Tracheal epithelial cell (primary cell): Measurements from ENCODE around the gene TNRC6B. TPM values are rescaled to one million over a fixed set of nuclear protein-coding genes. Genes with fewer than 3 reads are reported as not detected.

Experiments used
- total RNA-seq: library from RNA; depleted of rRNA; stranded (reverse); fragments of >200 nt; gene quantifications from 2 replicates; pipeline ENCODE4 v1.2.1, GENCODE V29; 2014

Gene TNRC6B
- total RNA-seq: 6.0 and 8.7 TPM in 2 replicates

GRCh38 chr22:40177738-40178416, at the start of gene TNRC6B:
TNRC6B (plus strand) TSS chr22:40177925; CDS start chr22:40178136, 211 bp downstream.

GRCh38 chr22:40346185-40347118, 168.7 kb downstream of the TNRC6B start, which contains the start of gene ADSL:
ADSL (plus strand) TSS chr22:40346500; CDS start chr22:40346559, 59 bp downstream.

Other genes starting within 250 kb of the TNRC6B start
- not detected in 2 replicates for gene TMA7B, start 217.5 kb upstream of the TNRC6B start, total RNA-seq
- gene FAM83F, start 183.0 kb upstream of the TNRC6B start, total RNA-seq: 18.1 and 31.8 TPM in 2 replicates
- gene ADSL, start 168.6 kb downstream of the TNRC6B start, total RNA-seq: 87.2 and 122 TPM in 2 replicates
- gene SGSM3, start 192.7 kb downstream of the TNRC6B start, total RNA-seq: 41.3 and 48.7 TPM in 2 replicates